A549 treated with ZK216348 at 1 μM for 4 hours (cell line): Measurements from ENCODE around the gene CDHR5. TPM values are rescaled to one million over a fixed set of nuclear protein-coding genes. Genes with fewer than 3 reads are reported as not detected.

ENCODE experiments used
- total RNA-seq: library from RNA; stranded (reverse); fragments of 200-300 nt; extraction: Qiagen RNA extraction; gene quantifications from 5 replicates; pipeline ENCODE4 v1.2.3, GENCODE V29; 2022; ENCODE audit warnings: low read depth

CDHR5 gene, protein sequence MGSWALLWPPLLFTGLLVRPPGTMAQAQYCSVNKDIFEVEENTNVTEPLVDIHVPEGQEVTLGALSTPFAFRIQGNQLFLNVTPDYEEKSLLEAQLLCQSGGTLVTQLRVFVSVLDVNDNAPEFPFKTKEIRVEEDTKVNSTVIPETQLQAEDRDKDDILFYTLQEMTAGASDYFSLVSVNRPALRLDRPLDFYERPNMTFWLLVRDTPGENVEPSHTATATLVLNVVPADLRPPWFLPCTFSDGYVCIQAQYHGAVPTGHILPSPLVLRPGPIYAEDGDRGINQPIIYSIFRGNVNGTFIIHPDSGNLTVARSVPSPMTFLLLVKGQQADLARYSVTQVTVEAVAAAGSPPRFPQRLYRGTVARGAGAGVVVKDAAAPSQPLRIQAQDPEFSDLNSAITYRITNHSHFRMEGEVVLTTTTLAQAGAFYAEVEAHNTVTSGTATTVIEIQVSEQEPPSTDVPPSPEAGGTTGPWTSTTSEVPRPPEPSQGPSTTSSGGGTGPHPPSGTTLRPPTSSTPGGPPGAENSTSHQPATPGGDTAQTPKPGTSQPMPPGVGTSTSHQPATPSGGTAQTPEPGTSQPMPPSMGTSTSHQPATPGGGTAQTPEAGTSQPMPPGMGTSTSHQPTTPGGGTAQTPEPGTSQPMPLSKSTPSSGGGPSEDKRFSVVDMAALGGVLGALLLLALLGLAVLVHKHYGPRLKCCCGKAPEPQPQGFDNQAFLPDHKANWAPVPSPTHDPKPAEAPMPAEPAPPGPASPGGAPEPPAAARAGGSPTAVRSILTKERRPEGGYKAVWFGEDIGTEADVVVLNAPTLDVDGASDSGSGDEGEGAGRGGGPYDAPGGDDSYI
- 0.04 TPM in 1 of 5 replicates, not detected in the others for total RNA-seq

DNA sequence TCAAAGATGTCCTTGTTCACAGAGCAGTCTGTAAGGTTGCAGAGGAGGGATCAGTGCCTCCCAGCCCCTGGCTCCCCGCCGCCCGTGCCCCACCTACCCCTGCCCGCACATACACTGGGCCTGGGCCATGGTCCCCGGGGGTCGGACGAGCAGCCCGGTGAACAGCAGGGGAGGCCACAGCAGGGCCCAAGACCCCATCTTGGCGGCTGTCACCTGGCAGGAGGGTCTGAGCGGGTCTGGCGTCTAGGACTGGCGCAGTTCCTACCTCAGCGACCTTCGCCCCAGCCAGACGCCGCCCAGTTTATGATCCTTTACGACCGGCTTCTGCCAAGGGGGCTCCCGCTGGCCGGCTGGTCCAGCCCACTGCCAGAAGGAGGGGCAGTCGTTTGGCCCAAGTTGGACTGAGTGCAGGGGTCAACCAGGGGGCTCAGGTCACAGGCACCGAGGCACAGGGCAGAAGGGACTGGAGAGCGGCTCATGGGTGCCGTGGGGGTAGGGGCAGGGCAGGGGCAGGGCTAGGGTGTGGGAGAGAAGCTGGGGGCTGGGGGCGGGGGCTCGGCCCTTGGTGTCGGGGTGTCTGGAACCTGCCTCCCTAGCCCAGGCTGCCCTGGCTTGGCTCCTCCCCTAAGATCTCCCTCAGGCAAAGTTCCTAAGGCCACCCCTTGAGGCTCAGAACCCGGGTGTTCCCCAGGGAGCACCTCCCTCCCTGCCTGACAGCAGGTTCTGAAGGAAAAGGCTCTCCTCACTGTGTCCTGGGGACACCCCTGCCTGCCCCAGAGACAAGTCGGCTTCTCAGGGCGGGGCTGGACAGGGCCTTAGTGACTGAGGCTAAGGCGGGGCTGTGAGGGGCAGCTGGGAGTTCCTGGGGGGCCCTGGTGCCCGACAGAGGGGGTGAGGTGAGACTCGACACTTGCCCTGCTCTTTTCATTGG, at the start of gene CDHR5:
Gene CDHR5 (minus strand): TSS at position 251 of the 931 bp plus-strand sequence. CDS start 53 bp downstream, at position 198.

DNA sequence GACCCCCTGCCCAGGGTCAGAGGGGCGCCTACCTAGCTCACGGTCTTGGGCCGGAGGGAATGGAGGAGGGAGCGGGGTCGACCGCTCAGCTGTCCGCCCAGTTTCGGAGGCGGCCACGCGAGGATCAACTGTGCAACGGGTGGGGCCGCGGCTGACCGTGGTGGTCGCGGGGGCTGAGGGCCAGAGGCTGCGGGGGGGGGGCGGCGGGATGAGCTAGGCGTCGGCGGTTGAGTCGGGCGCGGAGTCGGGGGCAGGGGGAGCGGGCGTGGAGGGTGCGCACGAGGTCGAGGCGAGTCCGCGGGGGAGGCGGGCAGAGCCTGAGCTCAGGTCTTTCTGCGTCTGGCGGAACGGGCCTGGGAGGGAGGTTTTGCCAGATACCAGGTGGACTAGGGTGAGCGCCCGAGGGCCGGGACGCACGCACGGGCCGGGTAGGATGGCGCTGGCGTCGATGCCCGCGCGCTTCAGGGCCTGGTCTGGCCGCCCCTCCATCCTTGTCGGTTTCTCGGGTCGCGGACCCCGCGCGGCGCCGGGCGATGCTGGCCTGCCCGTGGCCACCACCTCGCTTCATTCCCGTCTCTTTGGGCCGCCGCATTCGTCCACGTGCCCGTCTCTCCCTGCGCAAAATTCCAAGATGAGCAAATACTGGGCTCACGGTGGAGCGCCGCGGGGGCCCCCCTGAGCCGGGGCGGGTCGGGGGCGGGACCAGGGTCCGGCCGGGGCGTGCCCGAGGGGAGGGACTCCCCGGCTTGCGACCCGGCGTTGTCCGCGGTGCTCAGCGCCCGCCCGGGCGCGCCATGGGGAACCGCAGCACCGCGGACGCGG, 12.0 kb upstream of the CDHR5 start, which contains the start of gene DRD4:
Gene DRD4 (plus strand): TSS at position 759 of the 822 bp plus-strand sequence. CDS start 36 bp downstream, at position 795.

DNA sequence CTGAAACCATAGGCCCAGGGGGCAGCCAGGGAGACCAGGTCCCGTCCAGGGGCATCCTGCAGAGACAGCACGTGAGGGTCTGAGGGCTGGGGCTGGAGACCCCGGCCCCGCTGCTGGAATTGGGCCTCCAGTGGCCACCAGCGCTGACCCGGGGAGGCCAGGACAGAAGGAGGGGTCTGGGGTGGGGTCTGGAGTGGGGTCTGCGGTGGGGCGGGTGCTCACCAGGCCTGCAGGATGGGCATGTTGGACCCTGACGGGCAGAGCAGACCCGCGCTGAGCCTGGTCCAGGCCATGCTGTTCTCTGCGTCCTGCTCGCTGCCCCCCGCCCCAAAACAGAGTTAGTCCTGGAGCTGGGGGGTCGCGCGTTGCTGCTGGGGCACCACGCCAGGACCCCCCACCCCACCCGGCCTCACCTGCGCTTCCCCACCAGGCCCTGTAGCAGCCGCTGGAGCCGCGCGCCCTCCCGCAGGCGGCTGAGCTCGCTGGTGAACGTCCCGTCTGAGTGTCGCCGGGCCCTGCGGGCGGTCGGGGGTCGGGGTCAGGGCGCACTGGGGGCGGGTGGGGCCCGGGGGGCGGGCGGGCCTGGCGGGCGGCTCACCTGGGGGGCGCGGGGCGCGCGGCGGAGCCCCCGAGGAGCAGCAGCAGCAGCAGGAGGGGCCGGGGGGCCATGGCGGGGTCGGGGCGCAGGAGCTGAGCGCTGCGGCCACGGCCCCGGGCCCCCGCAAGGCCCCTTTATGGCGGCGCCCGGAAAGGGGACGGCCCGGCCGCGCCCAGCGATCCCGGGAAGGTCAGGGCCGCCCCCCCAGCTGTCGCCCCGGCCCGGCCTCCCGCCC, 1.9 kb upstream of the CDHR5 start, which contains the start of gene SCT:
Gene SCT (minus strand): TSS at position 707 of the 833 bp plus-strand sequence. CDS start 38 bp downstream, at position 669.

DNA sequence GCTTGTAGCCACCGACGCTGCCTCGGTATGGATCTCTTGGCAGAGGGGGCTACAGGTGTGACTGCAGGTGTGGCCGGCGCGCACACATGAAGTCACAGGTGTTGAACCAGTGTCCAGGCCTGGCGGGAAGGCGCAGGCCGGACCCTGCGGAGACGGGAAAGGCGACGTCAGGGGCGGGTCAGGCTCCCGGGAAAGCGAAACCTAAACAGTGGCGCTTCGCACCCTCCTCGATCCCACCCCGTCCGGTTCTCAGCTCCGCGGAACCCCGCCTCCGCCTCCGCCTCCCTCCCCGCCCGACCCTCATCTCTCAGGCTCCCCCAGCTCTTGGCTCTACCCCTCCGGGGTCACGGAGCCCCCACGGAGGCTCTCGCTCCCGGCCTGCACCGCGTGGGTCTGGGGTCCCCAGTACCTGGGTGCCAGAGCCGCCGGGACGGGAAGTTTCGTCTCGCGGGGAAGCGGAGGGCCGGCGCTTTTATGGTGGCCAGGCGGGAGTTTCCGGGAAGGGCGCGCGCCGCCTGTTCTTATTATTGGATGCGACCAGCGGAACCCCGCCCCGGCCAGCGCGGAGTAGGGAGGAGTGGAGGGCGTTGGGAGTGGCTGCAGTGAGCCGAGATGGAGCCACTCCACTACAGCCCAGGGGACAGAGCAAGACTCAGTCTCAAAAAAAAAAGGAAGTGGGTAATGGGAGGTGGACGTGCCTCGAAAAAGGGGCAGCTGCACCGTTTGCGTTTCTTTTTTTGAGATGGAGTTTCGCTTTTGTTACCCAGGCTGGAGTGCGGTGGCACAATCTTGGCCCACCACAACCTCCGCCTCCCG, 9.0 kb downstream of the CDHR5 start, which contains the start of gene IRF7:
Gene IRF7 (minus strand): TSS at position 447 of the 816 bp plus-strand sequence. CDS start 586 bp downstream, outside the sequence.

DNA sequence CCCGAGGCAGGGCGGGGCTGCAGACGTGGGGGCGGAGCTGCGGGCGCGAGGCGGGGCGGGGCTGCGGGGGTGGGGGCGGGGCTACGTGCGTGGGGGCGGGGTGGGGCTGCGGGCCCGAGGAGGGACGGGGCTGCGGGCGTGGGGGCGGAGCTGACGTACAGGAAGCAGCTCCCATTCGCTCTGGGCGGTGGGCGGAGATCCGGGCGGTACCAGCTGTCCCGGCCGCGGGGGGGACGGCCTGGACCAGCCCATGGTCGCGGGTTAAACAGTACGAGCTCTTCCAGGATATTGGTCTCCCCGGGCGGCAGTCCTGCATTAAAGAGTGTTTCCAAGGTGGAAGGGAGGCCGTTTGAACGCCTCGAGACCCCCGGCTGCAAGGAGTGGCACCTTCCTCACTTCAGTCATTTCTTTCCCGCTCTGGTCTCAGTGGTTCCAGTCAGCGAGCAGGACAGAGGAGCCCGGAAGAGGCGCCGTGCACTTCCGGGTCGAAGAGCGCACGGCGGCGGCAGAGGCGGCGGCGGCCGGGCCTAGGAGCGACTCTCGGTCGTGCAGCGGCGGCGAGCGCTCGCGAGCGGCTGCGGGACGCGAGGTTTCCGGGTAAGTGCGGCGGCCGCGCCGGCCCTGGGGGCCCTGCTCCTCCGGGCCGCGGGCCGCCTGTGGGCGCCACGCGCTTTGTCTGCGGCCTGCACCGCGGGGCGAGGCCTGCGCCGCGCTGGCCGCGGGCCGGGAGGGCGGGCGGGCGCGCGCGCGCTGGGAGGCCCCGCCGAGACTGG, 48.6 kb downstream of the CDHR5 start, which contains the start of gene PHRF1:
Gene PHRF1 (plus strand): TSS at position 475 of the 773 bp plus-strand sequence. CDS start 5,043 bp downstream, outside the sequence.

Other genes with a start within 250 kb of the CDHR5 start
- 23.3 to 42.5 TPM (median 38.8 TPM) in 5 replicates for gene PKP3, start 230.7 kb downstream of the CDHR5 start, total RNA-seq
- gene SIGIRR, start 210.0 kb downstream of the CDHR5 start, total RNA-seq, result 57.1 to 99.3 TPM (median 83.7 TPM) in 5 replicates
- gene ANO9, start 182.9 kb downstream of the CDHR5 start, total RNA-seq, result 0.44 to 1.5 TPM (median 1.1 TPM) in 5 replicates
- gene PTDSS2, start 174.7 kb downstream of the CDHR5 start, total RNA-seq, result 26.9 to 53.0 TPM (median 47.1 TPM) in 5 replicates
- 101 to 180 TPM (median 170 TPM) in 5 replicates for gene RNH1, start 117.7 kb downstream of the CDHR5 start, total RNA-seq
- gene HRAS, start 89.4 kb downstream of the CDHR5 start, total RNA-seq, result 79.3 to 152 TPM (median 149 TPM) in 5 replicates
- 0.28 to 1.1 TPM (median 0.82 TPM) in 5 replicates for gene LRRC56, start 87.4 kb downstream of the CDHR5 start, total RNA-seq
- 1.5 to 4.4 TPM (median 2.8 TPM) in 5 replicates for gene LMNTD2, start 64.2 kb downstream of the CDHR5 start, total RNA-seq
- 23.6 to 49.6 TPM (median 43.2 TPM) in 5 replicates for gene RASSF7, start 64.0 kb downstream of the CDHR5 start, total RNA-seq
- 20.3 to 39.1 TPM (median 37.2 TPM) in 5 replicates for gene PHRF1, start 48.5 kb downstream of the CDHR5 start, total RNA-seq
- gene IRF7, start 9.0 kb downstream of the CDHR5 start, total RNA-seq, result 3.3 to 7.2 TPM (median 6.7 TPM) in 5 replicates
- gene SCT, start 2.2 kb upstream of the CDHR5 start, total RNA-seq, result not detected in 5 replicates
- gene DRD4, start 12.3 kb upstream of the CDHR5 start, total RNA-seq, result 0.24 to 0.51 TPM (median 0.35 TPM) in 4 of 5 replicates, not detected in the other
- 23.5 to 35.5 TPM (median 33.7 TPM) in 5 replicates for gene DEAF1, start 70.3 kb upstream of the CDHR5 start, total RNA-seq
- 5.4 to 11.1 TPM (median 9.6 TPM) in 5 replicates for gene TMEM80, start 70.9 kb upstream of the CDHR5 start, total RNA-seq
- 64.8 to 145 TPM (median 118 TPM) in 5 replicates for gene EPS8L2, start 81.3 kb upstream of the CDHR5 start, total RNA-seq
- gene TALDO1, start 122.5 kb upstream of the CDHR5 start, total RNA-seq, result 387 to 468 TPM (median 402 TPM) in 5 replicates
- gene GATD1, start 152.5 kb upstream of the CDHR5 start, total RNA-seq, result 29.4 to 58.7 TPM (median 49.3 TPM) in 5 replicates
- 2.1 to 2.6 TPM (median 2.4 TPM) in 5 replicates for gene CEND1, start 165.1 kb upstream of the CDHR5 start, total RNA-seq
- 17.4 to 39.6 TPM (median 35.3 TPM) in 5 replicates for gene SLC25A22, start 173.3 kb upstream of the CDHR5 start, total RNA-seq
- gene PIDD1, start 180.3 kb upstream of the CDHR5 start, total RNA-seq, result 6.5 to 17.3 TPM (median 13.0 TPM) in 5 replicates
- 1,646 to 2,381 TPM (median 2,232 TPM) in 5 replicates for gene RPLP2, start 185.0 kb upstream of the CDHR5 start, total RNA-seq
- gene PNPLA2, start 194.0 kb upstream of the CDHR5 start, total RNA-seq, result 26.3 to 59.2 TPM (median 52.4 TPM) in 5 replicates
- gene CRACR2B, start 203.0 kb upstream of the CDHR5 start, total RNA-seq, result 2.9 to 5.2 TPM (median 4.7 TPM) in 5 replicates
- gene CD151, start 208.0 kb upstream of the CDHR5 start, total RNA-seq, result 596 to 862 TPM (median 759 TPM) in 5 replicates
- gene POLR2L, start 217.6 kb upstream of the CDHR5 start, total RNA-seq, result 539 to 736 TPM (median 601 TPM) in 5 replicates
- gene TSPAN4, start 217.9 kb upstream of the CDHR5 start, total RNA-seq, result 92.6 to 194 TPM (median 180 TPM) in 5 replicates